ENCODE measurements around the gene HOXA2. TPM values are rescaled to one million over a fixed set of nuclear protein-coding genes. Genes with fewer than 3 reads are reported as not detected.

HOXA2 gene
- total RNA-seq: not detected
- polyA plus RNA-seq: under 1 TPM in 2 of 4 donors, not detected in 2; 0.11 to 0.31 TPM

- peaks cover 12% of the 10 kb centered on the region for H3K4me1 ChIP-seq (ENCODE audit: control insufficient read depth, insufficient read depth, low read length, poor library complexity, severe bottlenecking)
- H3K27ac Mint-ChIP-seq: no peak within 1 kb of the TSS
- H3K9me3 Mint-ChIP-seq: peaks cover 0 to 7% (median 0%) of the 10 kb centered on the region in 7 donors
Observed at GRCh38 chr7:27102581-27103442, at the start of gene HOXA2. HOXA2 (minus strand) TSS chr7:27102683; CDS start chr7:27102500, 183 bp downstream.

GRCh38 chr7:27151341-27151930 lies 49.0 kb upstream of the HOXA2 start:
- H3K36me3 ChIP-seq (ENCODE audit: control insufficient read depth, insufficient read depth, low read length): no peaks in the 10 kb centered on the region
- no peak overlapping the region for H3K27ac ChIP-seq (ENCODE audit: insufficient read depth, low read length, poor library complexity, severe bottlenecking)
- peak overlapping the region; percentile 13 for H3K4me3 ChIP-seq (ENCODE audit: low read depth, low read length)
- peaks cover 52% of the 10 kb centered on the region for H3K4me1 ChIP-seq (ENCODE audit: control insufficient read depth, insufficient read depth, low read length, poor library complexity, severe bottlenecking)
- Mint-ChIP-seq H3K36me3 (no peaks in the 10 kb centered on the region), H3K4me1 (peaks cover 10 to 63% (median 29%) of the 10 kb centered on the region in 4 donors), H3K9me3 (peaks cover 0 to 10% (median 0%) of the 10 kb centered on the region in 7 donors), H3K27ac (peak overlapping the region in 1 of 3 donors; percentile 40), H3K4me3 (peak overlapping the region; percentile 46 to 96 (median 83)), H3K27me3 (peaks cover 96% of the 10 kb centered on the region)
- ATAC-seq (ENCODE audit: low read depth in 2 of 2) (no peak), DNase-seq (peak in 1 of 3 donors; percentile 6)
- peaks cover 61% of the 10 kb centered on the region for H3K27me3 ChIP-seq (ENCODE audit: control insufficient read depth, insufficient read depth, low read length)
- H3K9me3 ChIP-seq (ENCODE audit: control insufficient read depth in 2 of 2, low read length in 2 of 2): no peaks in the 10 kb centered on the region

More at GRCh38 chr7:27102581-27103442, at the start of gene HOXA2:
- peaks cover 18% of the 10 kb centered on the region for H3K27me3 ChIP-seq (ENCODE audit: control insufficient read depth, insufficient read depth, low read length)
- no peak within 1 kb of the TSS for H3K4me3 ChIP-seq (ENCODE audit: low read depth, low read length)
- no peak for ATAC-seq (ENCODE audit: low read depth in 2 of 2)
- no peaks in the 10 kb centered on the region for H3K36me3 ChIP-seq (ENCODE audit: control insufficient read depth, insufficient read depth, low read length)
- peaks cover 63% of the 10 kb centered on the region for H3K27me3 Mint-ChIP-seq
- peaks cover 22% of the 10 kb centered on the region for H3K36me3 Mint-ChIP-seq
- DNase-seq: no peak
- no peak within 1 kb of the TSS for H3K27ac ChIP-seq (ENCODE audit: insufficient read depth, low read length, poor library complexity, severe bottlenecking)
- no peaks in the 10 kb centered on the region for H3K9me3 ChIP-seq (ENCODE audit: control insufficient read depth in 2 of 2, low read length in 2 of 2)
- peak within 1 kb of the TSS in 3 of 4 donors; percentile 23 to 76 (median 47) for H3K4me3 Mint-ChIP-seq
- peaks cover 8 to 40% (median 12%) of the 10 kb centered on the region in 4 donors for H3K4me1 Mint-ChIP-seq

- Histone ChIP-seq H3K27ac (ENCODE audit: insufficient read depth, low read length, poor library complexity, severe bottlenecking) (no peak overlapping the region), H3K4me3 (ENCODE audit: low read depth, low read length) (peak overlapping the region; percentile 64), H3K36me3 (ENCODE audit: control insufficient read depth, insufficient read depth, low read length) (no peaks in the 10 kb centered on the region), H3K4me1 (ENCODE audit: control insufficient read depth, insufficient read depth, low read length, poor library complexity, severe bottlenecking) (peaks cover 45% of the 10 kb centered on the region), H3K27me3 (ENCODE audit: control insufficient read depth, insufficient read depth, low read length) (peaks cover 61% of the 10 kb centered on the region), H3K9me3 (ENCODE audit: control insufficient read depth in 2 of 2, low read length in 2 of 2) (no peaks in the 10 kb centered on the region)
- Mint-ChIP-seq H3K4me3 (peak overlapping the region; percentile 46 to 96 (median 83)), H3K27ac (peak overlapping the region in 1 of 3 donors; percentile 38), H3K4me1 (peaks cover 10 to 58% (median 29%) of the 10 kb centered on the region in 4 donors), H3K27me3 (peaks cover 95% of the 10 kb centered on the region), H3K36me3 (no peaks in the 10 kb centered on the region), H3K9me3 (peaks cover 0 to 10% (median 0%) of the 10 kb centered on the region in 7 donors)
- DNase-seq (peak; percentile 45 to 75 (median 67)), ATAC-seq (ENCODE audit: low read depth in 2 of 2) (peak; percentile 80 to 84)
Observed at GRCh38 chr7:27150568-27151340, 48.3 kb upstream of the HOXA2 start.

- no peak overlapping the region for H3K4me3 ChIP-seq (ENCODE audit: low read depth, low read length)
Observed at GRCh38 chr7:27149842-27150567, 47.5 kb upstream of the HOXA2 start.

DNA sequence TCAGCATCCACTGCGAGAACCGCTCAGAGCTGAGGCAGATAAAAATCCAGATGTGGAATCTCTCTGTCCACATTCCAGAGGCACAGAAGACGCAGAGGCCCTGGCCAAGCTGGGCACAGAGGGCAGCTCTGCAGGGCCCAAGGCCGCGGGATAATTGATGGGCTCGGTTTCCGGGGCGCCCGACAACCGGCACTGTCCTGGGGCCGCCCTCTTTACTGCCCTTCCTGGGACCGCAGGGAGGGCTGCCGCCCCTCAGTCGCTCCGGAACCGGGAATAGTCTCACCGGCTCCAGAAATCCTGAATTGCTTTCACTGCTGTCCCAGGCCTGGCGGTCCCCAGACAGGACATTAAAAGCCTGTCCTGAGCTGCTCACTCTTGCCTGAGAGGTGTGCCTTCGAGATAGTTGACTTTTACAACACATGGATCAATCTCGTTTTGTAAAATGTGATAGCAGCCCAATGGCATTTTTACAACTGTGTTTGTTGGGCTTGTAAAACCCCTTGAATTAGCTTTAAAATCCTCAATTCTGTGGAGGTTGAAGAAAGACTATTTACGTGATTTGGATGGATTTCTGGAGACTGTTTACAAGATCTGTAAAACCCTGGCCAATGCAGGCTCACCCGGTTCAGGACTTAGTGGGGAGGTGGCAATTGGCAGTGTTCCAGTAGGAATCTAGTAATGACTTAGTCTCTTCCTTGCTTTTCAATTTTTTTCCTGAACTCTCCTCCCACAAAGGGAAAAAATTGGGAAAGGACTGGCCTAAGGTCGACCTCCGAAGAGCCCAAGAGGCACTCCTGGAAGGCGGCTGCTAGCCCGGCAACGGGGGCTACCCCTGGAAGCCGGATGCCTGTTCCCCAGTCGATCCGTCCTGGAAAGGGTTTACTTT lies 46.5 kb upstream of the HOXA2 start:
- no peak overlapping the region for H3K27ac Mint-ChIP-seq
- Histone ChIP-seq H3K27ac (ENCODE audit: insufficient read depth, low read length, poor library complexity, severe bottlenecking) (no peak overlapping the region), H3K4me1 (ENCODE audit: control insufficient read depth, insufficient read depth, low read length, poor library complexity, severe bottlenecking) (peaks cover 29% of the 10 kb centered on the region), H3K36me3 (ENCODE audit: control insufficient read depth, insufficient read depth, low read length) (no peaks in the 10 kb centered on the region), H3K4me3 (ENCODE audit: low read depth, low read length) (no peak overlapping the region), H3K9me3 (ENCODE audit: control insufficient read depth in 2 of 2, low read length in 2 of 2) (no peaks in the 10 kb centered on the region), H3K27me3 (ENCODE audit: control insufficient read depth, insufficient read depth, low read length) (peaks cover 52% of the 10 kb centered on the region)
- H3K4me1 Mint-ChIP-seq: peaks cover 4 to 41% (median 17%) of the 10 kb centered on the region in 4 donors
- DNase-seq (no peak), ATAC-seq (ENCODE audit: low read depth in 2 of 2) (no peak)
- peaks cover 0 to 7% (median 0%) of the 10 kb centered on the region in 7 donors for H3K9me3 Mint-ChIP-seq
- peaks cover 83% of the 10 kb centered on the region for H3K27me3 Mint-ChIP-seq
- no peak overlapping the region for H3K4me3 Mint-ChIP-seq
- H3K36me3 Mint-ChIP-seq: no peaks in the 10 kb centered on the region

More at GRCh38 chr7:27149842-27150567, 47.5 kb upstream of the HOXA2 start:
- DNase-seq (no peak), ATAC-seq (ENCODE audit: low read depth in 2 of 2) (no peak)
- Histone ChIP-seq H3K36me3 (ENCODE audit: control insufficient read depth, insufficient read depth, low read length) (no peaks in the 10 kb centered on the region), H3K27me3 (ENCODE audit: control insufficient read depth, insufficient read depth, low read length) (peaks cover 56% of the 10 kb centered on the region), H3K9me3 (ENCODE audit: control insufficient read depth in 2 of 2, low read length in 2 of 2) (no peaks in the 10 kb centered on the region), H3K4me1 (ENCODE audit: control insufficient read depth, insufficient read depth, low read length, poor library complexity, severe bottlenecking) (peaks cover 37% of the 10 kb centered on the region), H3K27ac (ENCODE audit: insufficient read depth, low read length, poor library complexity, severe bottlenecking) (no peak overlapping the region)
- peak overlapping the region in 3 of 4 donors; percentile 47 to 81 (median 50) for H3K4me3 Mint-ChIP-seq
- no peaks in the 10 kb centered on the region for H3K36me3 Mint-ChIP-seq
- no peak overlapping the region for H3K27ac Mint-ChIP-seq
- H3K27me3 Mint-ChIP-seq: peaks cover 88% of the 10 kb centered on the region
- H3K4me1 Mint-ChIP-seq: peaks cover 10 to 50% (median 23%) of the 10 kb centered on the region in 4 donors
- H3K9me3 Mint-ChIP-seq: peaks cover 0 to 7% (median 0%) of the 10 kb centered on the region in 7 donors

GRCh38 chr7:27148031-27148755 lies 45.7 kb upstream of the HOXA2 start:
- H3K27ac Mint-ChIP-seq: no peak overlapping the region
- Histone ChIP-seq H3K36me3 (ENCODE audit: control insufficient read depth, insufficient read depth, low read length) (no peaks in the 10 kb centered on the region), H3K4me1 (ENCODE audit: control insufficient read depth, insufficient read depth, low read length, poor library complexity, severe bottlenecking) (peaks cover 29% of the 10 kb centered on the region), H3K4me3 (ENCODE audit: low read depth, low read length) (no peak overlapping the region), H3K27ac (ENCODE audit: insufficient read depth, low read length, poor library complexity, severe bottlenecking) (no peak overlapping the region), H3K9me3 (ENCODE audit: control insufficient read depth in 2 of 2, low read length in 2 of 2) (no peaks in the 10 kb centered on the region), H3K27me3 (ENCODE audit: control insufficient read depth, insufficient read depth, low read length) (peaks cover 46% of the 10 kb centered on the region)
- no peak for DNase-seq
- peaks cover 0 to 5% (median 0%) of the 10 kb centered on the region in 7 donors for H3K9me3 Mint-ChIP-seq
- H3K36me3 Mint-ChIP-seq: no peaks in the 10 kb centered on the region
- no peak for ATAC-seq (ENCODE audit: low read depth in 2 of 2)
- H3K4me1 Mint-ChIP-seq: peaks cover 0 to 34% (median 17%) of the 10 kb centered on the region in 4 donors
- peaks cover 75% of the 10 kb centered on the region for H3K27me3 Mint-ChIP-seq
- peak overlapping the region in 2 of 4 donors; percentile 36 to 56 for H3K4me3 Mint-ChIP-seq

Measured in CD4-positive, CD25-positive, alpha-beta regulatory T cell (primary cell).